IMR-90 (cell line): ENCODE results near the gene PRDM15. TPM values are rescaled to one million over a fixed set of nuclear protein-coding genes. Genes with fewer than 3 reads are reported as not detected.

ENCODE experiments used
- ATAC-seq: fragments of 200-7000 bp; cut with Tn5 transposase; 2 replicates; pipeline ENCODE4 v1.9.1; 2020; ENCODE audit warnings: low read depth, mild to moderate bottlenecking, moderate library complexity
- BruUV-seq: library from RNA; stranded (reverse); fragments of 400-500 nt; replicated peaks from 2 replicates; lab custom pipeline; 2021; lab: Mats Ljungman, UMichigan
- CTCF ChIA-PET: fragments of 300-600 bp; formaldehyde crosslinking; extraction: SDS; loops from one replicate; lab custom pipeline; 2021; ENCODE audit warnings: antibody characterized with exemption; lab: Yijun Ruan, JAX
- POLR2A ChIA-PET: fragments of 300-600 bp; sonication (Branson Sonifier 250); formaldehyde crosslinking; loops from one replicate; lab custom pipeline; 2022; ENCODE audit warnings: antibody characterized with exemption; ENCODE audit not compliant: unreplicated experiment; lab: Charles Lee
- DNase-seq: peaks from one replicate; pipeline ENCODE4 v3.0.0; 2013
- H2AFZ ChIP-seq: replicated peaks from 2 replicates; pipeline ENCODE3; 2013; ENCODE audit warnings: low read length, mild to moderate bottlenecking; ENCODE audit not compliant: poor library complexity
- H2AK5ac ChIP-seq: 2 replicates; pipeline ENCODE4 v1.6.1; 2013; ENCODE audit warnings: low read depth, low read length, inconsistent platforms
- H2AK9ac ChIP-seq: replicated peaks from 2 replicates; pipeline ENCODE3; 2013; ENCODE audit warnings: mild to moderate bottlenecking, low read depth, low read length, moderate library complexity; ENCODE audit not compliant: poor library complexity
- H2BK120ac ChIP-seq: 2 replicates; pipeline ENCODE4 v1.6.1; 2013; ENCODE audit warnings: low read depth, low read length, inconsistent platforms
- H2BK15ac ChIP-seq: 3 replicates; pipeline ENCODE4 v1.6.1; 2013; ENCODE audit warnings: low read depth, low read length, inconsistent platforms
- H2BK20ac ChIP-seq: 2 replicates; pipeline ENCODE4 v1.6.1; 2013; ENCODE audit warnings: low read depth, mild to moderate bottlenecking, inconsistent platforms, low read length, moderate library complexity
- H2BK5ac ChIP-seq: 2 replicates; pipeline ENCODE4 v1.6.1; 2013; ENCODE audit warnings: mild to moderate bottlenecking, low read depth, low read length, inconsistent platforms; ENCODE audit not compliant: poor library complexity, severe bottlenecking
- H3K14ac ChIP-seq: replicated peaks from 2 replicates; pipeline ENCODE4 v1.6.1; 2013; ENCODE audit warnings: low read depth, low read length, inconsistent platforms
- H3K18ac ChIP-seq: 2 replicates; pipeline ENCODE4 v1.6.1; 2013; ENCODE audit warnings: low read depth, low read length, control low read depth
- H3K23ac ChIP-seq: 2 replicates; pipeline ENCODE4 v1.6.1; 2013; ENCODE audit warnings: low read depth, low read length, inconsistent platforms
- H3K27ac ChIP-seq: 2 replicates; pipeline ENCODE4 v1.5.1; 2013; ENCODE audit warnings: mild to moderate bottlenecking, control low read depth, low read length; ENCODE audit not compliant: insufficient read depth
- H3K27me3 ChIP-seq: 2 replicates; pipeline ENCODE4 v1.6.1; 2013; ENCODE audit warnings: low read length; ENCODE audit not compliant: control insufficient read depth, insufficient read depth
- H3K36me3 ChIP-seq: 2 replicates; pipeline ENCODE4 v1.6.1; 2013; ENCODE audit warnings: low read length, mixed read lengths; ENCODE audit not compliant: control insufficient read depth, insufficient read depth
- H3K4ac ChIP-seq: 2 replicates; pipeline ENCODE4 v1.6.1; 2013; ENCODE audit warnings: low read depth, low read length, inconsistent platforms
- H3K4me1 ChIP-seq: 2 replicates; pipeline ENCODE4 v1.6.1; 2013; ENCODE audit warnings: low read length, mixed read lengths; ENCODE audit not compliant: control insufficient read depth, insufficient read depth
- H3K4me2 ChIP-seq: 2 replicates; pipeline ENCODE4 v1.6.1; 2013; ENCODE audit warnings: low read depth, mild to moderate bottlenecking, control low read depth, low read length, moderate library complexity
- H3K4me3 ChIP-seq: 2 replicates; pipeline ENCODE4 v1.5.1; 2013; ENCODE audit warnings: low read depth, mild to moderate bottlenecking, control low read depth, low read length, moderate library complexity; ENCODE audit not compliant: insufficient read depth
- H3K56ac ChIP-seq: 2 replicates; pipeline ENCODE4 v1.6.1; 2013; ENCODE audit warnings: low read length, inconsistent platforms; ENCODE audit not compliant: insufficient read depth; ENCODE audit errors: extremely low read depth
- H3K79me1 ChIP-seq, 2 experiments: 2 replicates each; pipeline ENCODE4 v1.6.1; 2013; ENCODE audit warnings: low read length in 2 of 2, inconsistent platforms in 1 of 2, low read depth in 1 of 2
- H3K9ac ChIP-seq: 2 replicates; pipeline ENCODE4 v1.6.1; 2013; ENCODE audit warnings: low read depth, low read length, control low read depth
- H3K9me1 ChIP-seq: 2 replicates; pipeline ENCODE4 v1.6.1; 2013; ENCODE audit warnings: low read length, inconsistent platforms; ENCODE audit not compliant: insufficient read depth
- H3K9me3 ChIP-seq: 2 replicates; pipeline ENCODE4 v1.6.1; 2013; ENCODE audit warnings: low read length; ENCODE audit not compliant: control insufficient read depth, insufficient read depth
- H4K20me1 ChIP-seq: 2 replicates; pipeline ENCODE4 v1.6.1; 2013; ENCODE audit warnings: low read length, inconsistent platforms; ENCODE audit not compliant: insufficient read depth
- H4K5ac ChIP-seq: 2 replicates; pipeline ENCODE4 v1.6.1; 2013; ENCODE audit warnings: mild to moderate bottlenecking, low read depth, low read length, control low read depth
- H4K8ac ChIP-seq, 2 experiments: 2 replicates each; pipeline ENCODE4 v1.6.1; 2013; ENCODE audit warnings: low read depth in 2 of 2, low read length in 2 of 2, control low read depth in 1 of 2, inconsistent platforms in 1 of 2
- H4K91ac ChIP-seq: 2 replicates; pipeline ENCODE4 v1.6.1; 2013; ENCODE audit warnings: low read depth, low read length, inconsistent platforms; ENCODE audit not compliant: insufficient read depth
- BHLHE40 ChIP-seq: fragments of 150-350 bp; IDR thresholded peaks from 2 replicates; pipeline ENCODE4 v1.6.1; 2016; ENCODE audit warnings: mild to moderate bottlenecking, low read depth, low read length
- CHD1 ChIP-seq: IDR thresholded peaks from 2 replicates; pipeline ENCODE4 v1.6.1; 2012; ENCODE audit warnings: low read depth, low read length, improper control_type of control experiment
- CTCF ChIP-seq: conservative IDR thresholded peaks from 2 replicates; pipeline ENCODE4 v1.5.1; 2012; ENCODE audit warnings: mild to moderate bottlenecking, low read depth, low read length, improper control_type of control experiment
- ELK1 ChIP-seq: fragments of 150-350 bp; IDR thresholded peaks from 2 replicates; pipeline ENCODE4 v1.6.1; 2016; ENCODE audit warnings: low read depth, mild to moderate bottlenecking, low read length, moderate library complexity, borderline replicate concordance
- FOS ChIP-seq: fragments of 150-350 bp; IDR thresholded peaks from 2 replicates; pipeline ENCODE4 v1.6.1; 2016; ENCODE audit warnings: low read depth, low read length
- MAZ ChIP-seq: IDR thresholded peaks from 2 replicates; pipeline ENCODE4 v1.6.1; 2012; ENCODE audit warnings: low read depth, mild to moderate bottlenecking, low read length, improper control_type of control experiment, moderate library complexity, borderline replicate concordance
- MXI1 ChIP-seq: IDR thresholded peaks from 2 replicates; pipeline ENCODE4 v1.6.1; 2012; ENCODE audit warnings: low read depth, mild to moderate bottlenecking, low read length, moderate library complexity, borderline replicate concordance
- NFE2L2 ChIP-seq: fragments of 150-350 bp; IDR thresholded peaks from 2 replicates; pipeline ENCODE4 v1.6.1; 2016; ENCODE audit warnings: low read depth, mild to moderate bottlenecking, low read length
- RAD21 ChIP-seq: IDR thresholded peaks from 2 replicates; pipeline ENCODE4 v1.6.1; 2012; ENCODE audit warnings: low read length, improper control_type of control experiment
- RCOR1 ChIP-seq: IDR thresholded peaks from 2 replicates; pipeline ENCODE4 v1.6.1; 2012; ENCODE audit warnings: mild to moderate bottlenecking, low read length, improper control_type of control experiment; ENCODE audit not compliant: insufficient replicate concordance
- SMC3 ChIP-seq: fragments of 150-350 bp; IDR thresholded peaks from 2 replicates; pipeline ENCODE4 v1.6.1; 2016; ENCODE audit warnings: low read depth, mild to moderate bottlenecking, antibody characterized with exemption, low read length, moderate library complexity
- USF2 ChIP-seq: fragments of 150-350 bp; IDR thresholded peaks from 2 replicates; pipeline ENCODE4 v1.6.1; 2017; ENCODE audit warnings: mild to moderate bottlenecking, antibody characterized with exemption, low read length, low read depth
- WGBS, 2 experiments: methylation state at CpG; one replicate each; pipeline versions ENCODE4 v1.1.5 to v1.1.7; 2013; ENCODE audit warnings: missing lambda C conversion rate in 2 of 2; ENCODE audit not compliant: insufficient read length in 1 of 2; ENCODE audit errors: extremely low coverage in 2 of 2; 5-methylcytosine and 5-hydroxymethylcytosine counted together
- dilution Hi-C: fragments of 300-500 bp; cut with HindIII; formaldehyde crosslinking; loops from one replicate; pipeline ENCODE4 v1.14.3; 2018; ENCODE audit warnings: low sequenced_read_pairs; ENCODE audit not compliant: unreplicated experiment
- in situ Hi-C: fragments of 300-500 bp; cut with MboI; formaldehyde crosslinking; loops from 3 replicates; pipeline ENCODE4 v1.14.3; 2019; ENCODE audit warnings: low sequenced_read_pairs, inconsistent platforms, mixed read lengths
- intact Hi-C: fragments of 100-400 bp; cut with micrococcal nuclease; formaldehyde crosslinking; loops from 2 replicates; pipeline ENCODE4 v1.10.0; 2022
- polyA plus RNA-seq, 3 experiments: library from polyadenylated mRNA; depleted of rRNA; stranded (reverse); fragments of >200 nt; gene quantifications; 2 replicates each; pipeline ENCODE4 v1.2.3, GENCODE V29; 2012; ENCODE audit warnings: low replicate concordance in 1 of 3
- total RNA-seq: library from RNA; depleted of rRNA; stranded (reverse); fragments of >200 nt; gene quantifications from 2 replicates; pipeline ENCODE4 v1.2.3, GENCODE V29; 2012

PRDM15 gene
- total and polyA plus RNA-seq, 2 of the 4 experiments (the other 2 are of a cell fraction), result 7.3 to 8.8 TPM

GRCh38 chr21:41816583-41817165 lies 62.5 kb downstream of the PRDM15 start:
- intact Hi-C loops, result loop anchor here (1.0 to 2.0 kb wide), 7 partner anchors 116 to 534 kb away; partner anchors contain the start of gene ZBTB21
- H2BK5ac ChIP-seq, result no peak overlapping the region
- H3K4me1 ChIP-seq, result no peaks in the 10 kb centered on the region
- H3K36me3 ChIP-seq, result peaks cover 11% of the 10 kb centered on the region
- H3K27me3 ChIP-seq, result no peaks in the 10 kb centered on the region
- no peak overlapping the region for H3K14ac ChIP-seq
- ChIA-PET CTCF (interaction anchor here (0.6 to 2.2 kb wide), 12 partner anchors 24 to 342 kb away, joined by 3 to 12 read pairs (median 5); no protein-coding TSS in a partner anchor), POLR2A (no interaction called here)
- peak; percentile 84 for ATAC-seq
- dilution Hi-C loops, result no loop called here
- H3K4me3 ChIP-seq, result no peak overlapping the region
- whole genome bisulfite sequencing, 2 experiments, result 25% methylated on average over 9 of the region's 12 CpGs; no CpG with 5 or more reads in 1 of the 2 experiments
- H2BK15ac ChIP-seq, result no peak overlapping the region
- no peaks in the 10 kb centered on the region for H3K9me3 ChIP-seq
- peak overlapping the region; percentile 58 for H2AFZ ChIP-seq
- no peak overlapping the region for H2BK20ac ChIP-seq
- H4K8ac ChIP-seq, result no peak overlapping the region
- H4K91ac ChIP-seq, result no peak overlapping the region
- H2BK120ac ChIP-seq, result no peak overlapping the region
- no peak overlapping the region for H3K56ac ChIP-seq
- no peak overlapping the region for H3K18ac ChIP-seq
- H2AK5ac ChIP-seq, result 0 out of 2 replicates have a peak overlapping the region, but pooled peaks have one; percentile 17
- no peak overlapping the region for H4K5ac ChIP-seq
- no peak overlapping the region for H3K4me2 ChIP-seq
- H3K23ac ChIP-seq, result no peak overlapping the region
- no TSS peak for BruUV-seq
- TF ChIP-seq RCOR1 (no peak), MXI1 (no peak), MAZ (peak; percentile 19; the same call in 1 of the 2 replicates), CHD1 (no peak), USF2 (no peak), NFE2L2 (no peak), BHLHE40 (no peak), SMC3 (peak; percentile 80), RAD21 (peak; percentile 76), FOS (no peak), ELK1 (no peak), CTCF (peak; percentile 75)
- peak overlapping the region; percentile 33 for H2AK9ac ChIP-seq
- H4K20me1 ChIP-seq, result no peaks in the 10 kb centered on the region
- peak; percentile 46 for DNase-seq
- no peak overlapping the region for H3K4ac ChIP-seq
- no peaks in the 10 kb centered on the region for H3K9me1 ChIP-seq
- in situ Hi-C loops, result loop anchor here (5.0 kb wide), 2 partner anchors 204 to 306 kb away; no protein-coding TSS in a partner anchor
- no peak overlapping the region for H3K27ac ChIP-seq
- H3K9ac ChIP-seq, result no peak overlapping the region
- no peaks in the 10 kb centered on the region for H3K79me1 ChIP-seq
